Retinal pigment epithelial cell (primary cell): ENCODE data around the gene PKD2.
A peak's percentile ranks its signal among the peaks of the same experiment; 100 is the strongest.

Experiments
- DNase-seq: peaks from one replicate; pipeline ENCODE4 v3.0.0-alpha.2; 2010; ENCODE audit warnings: low read depth
- H3K4me3 ChIP-seq: 2 replicates; pipeline ENCODE4 v1.5.1; 2011; ENCODE audit warnings: mild to moderate bottlenecking, low read length, control low read depth, moderate library complexity
- TF ChIP-seq, protein P1 (sequence below): conservative IDR thresholded peaks from 2 replicates; pipeline ENCODE4 v1.5.1; 2011; ENCODE audit warnings: low read depth, low read length, control low read depth, inconsistent platforms

Gene PKD2

DNA sequence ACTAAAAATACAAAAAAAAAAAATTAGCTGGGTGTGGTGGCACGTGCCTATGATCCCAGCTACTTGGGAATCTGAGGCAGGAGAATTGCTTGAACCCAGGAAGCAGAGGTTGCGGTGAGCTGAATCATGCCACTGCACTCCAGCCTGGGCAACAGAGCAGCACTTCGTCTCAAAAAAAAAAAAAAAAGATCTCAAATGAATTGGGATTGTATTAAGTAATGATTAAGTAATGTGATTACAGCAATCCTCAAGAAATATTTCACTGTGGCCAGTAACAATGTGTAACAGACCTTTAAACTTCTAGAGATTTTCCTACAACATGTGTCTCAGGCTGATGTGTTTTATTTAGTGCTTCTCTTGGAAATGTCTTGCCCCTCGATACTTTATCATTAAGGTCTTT lies 46.8 kb downstream of the PKD2 start:
- TF ChIP-seq, protein P1, sequence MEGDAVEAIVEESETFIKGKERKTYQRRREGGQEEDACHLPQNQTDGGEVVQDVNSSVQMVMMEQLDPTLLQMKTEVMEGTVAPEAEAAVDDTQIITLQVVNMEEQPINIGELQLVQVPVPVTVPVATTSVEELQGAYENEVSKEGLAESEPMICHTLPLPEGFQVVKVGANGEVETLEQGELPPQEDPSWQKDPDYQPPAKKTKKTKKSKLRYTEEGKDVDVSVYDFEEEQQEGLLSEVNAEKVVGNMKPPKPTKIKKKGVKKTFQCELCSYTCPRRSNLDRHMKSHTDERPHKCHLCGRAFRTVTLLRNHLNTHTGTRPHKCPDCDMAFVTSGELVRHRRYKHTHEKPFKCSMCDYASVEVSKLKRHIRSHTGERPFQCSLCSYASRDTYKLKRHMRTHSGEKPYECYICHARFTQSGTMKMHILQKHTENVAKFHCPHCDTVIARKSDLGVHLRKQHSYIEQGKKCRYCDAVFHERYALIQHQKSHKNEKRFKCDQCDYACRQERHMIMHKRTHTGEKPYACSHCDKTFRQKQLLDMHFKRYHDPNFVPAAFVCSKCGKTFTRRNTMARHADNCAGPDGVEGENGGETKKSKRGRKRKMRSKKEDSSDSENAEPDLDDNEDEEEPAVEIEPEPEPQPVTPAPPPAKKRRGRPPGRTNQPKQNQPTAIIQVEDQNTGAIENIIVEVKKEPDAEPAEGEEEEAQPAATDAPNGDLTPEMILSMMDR, result no peak
- H3K4me3 ChIP-seq, result no peak overlapping the region
- no peak for DNase-seq

DNA sequence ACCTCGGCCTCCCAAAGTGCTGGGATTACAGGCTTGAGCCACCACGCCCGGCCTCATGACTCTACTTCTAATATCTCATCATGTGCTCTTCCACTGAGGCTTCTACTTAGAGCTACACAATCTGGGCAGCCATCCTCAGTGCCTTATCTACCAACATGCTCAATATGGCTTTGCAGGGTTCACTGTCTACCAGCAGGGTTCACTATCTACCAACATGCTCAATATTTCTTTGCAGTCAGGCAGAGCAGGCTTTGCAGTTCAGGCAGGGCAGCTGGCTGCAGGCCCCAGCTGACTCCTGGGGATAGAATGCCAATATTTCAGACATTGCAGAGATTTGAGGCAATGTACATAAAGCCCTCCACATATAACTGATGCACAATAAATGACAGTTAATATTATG lies 47.5 kb downstream of the PKD2 start:
- H3K4me3 ChIP-seq, result no peak overlapping the region
- TF ChIP-seq, protein P1, result peak; percentile 74
- DNase-seq, result peak; percentile 8

DNA sequence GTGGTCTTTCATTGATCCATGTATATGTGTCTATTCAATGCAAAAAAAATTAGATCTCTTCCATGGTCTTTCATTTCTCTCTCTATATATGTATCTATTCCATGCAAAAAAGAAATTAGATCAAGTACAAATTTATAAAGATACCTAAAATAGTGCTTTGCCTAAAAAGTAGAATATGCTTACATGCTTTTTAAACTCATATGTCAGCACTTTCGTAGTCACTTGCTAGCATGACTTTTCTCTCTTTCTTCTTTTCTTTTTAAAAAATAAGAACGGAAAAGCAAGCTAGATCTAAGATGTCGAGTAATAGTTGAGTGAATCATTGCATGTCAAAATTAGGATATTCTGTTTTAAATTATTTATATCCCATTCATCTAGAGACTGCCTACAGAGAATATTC lies 50.9 kb downstream of the PKD2 start:
- no peak overlapping the region for H3K4me3 ChIP-seq
- TF ChIP-seq, protein P1, result no peak
- DNase-seq, result no peak

DNA sequence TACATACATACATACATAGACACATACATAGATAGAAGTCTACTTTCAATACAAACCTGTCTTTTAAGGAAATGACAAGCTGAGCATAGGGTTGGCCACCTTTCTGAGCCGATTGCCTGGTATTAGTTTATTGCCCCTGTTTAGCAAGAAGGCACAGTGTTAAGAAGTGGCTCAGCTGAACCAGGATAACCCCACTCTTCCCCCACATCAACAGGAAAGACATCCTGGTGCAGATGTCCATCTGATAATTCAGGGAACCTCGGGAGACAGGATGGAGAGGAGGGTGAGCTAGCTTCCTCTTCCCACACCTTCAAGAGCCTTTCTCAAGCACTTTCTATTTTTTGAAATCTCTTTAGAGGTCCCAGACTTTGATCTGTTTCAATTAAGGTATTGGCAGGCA lies 52.3 kb downstream of the PKD2 start:
- TF ChIP-seq, protein P1, result no peak
- no peak overlapping the region for H3K4me3 ChIP-seq
- DNase-seq, result no peak

DNA sequence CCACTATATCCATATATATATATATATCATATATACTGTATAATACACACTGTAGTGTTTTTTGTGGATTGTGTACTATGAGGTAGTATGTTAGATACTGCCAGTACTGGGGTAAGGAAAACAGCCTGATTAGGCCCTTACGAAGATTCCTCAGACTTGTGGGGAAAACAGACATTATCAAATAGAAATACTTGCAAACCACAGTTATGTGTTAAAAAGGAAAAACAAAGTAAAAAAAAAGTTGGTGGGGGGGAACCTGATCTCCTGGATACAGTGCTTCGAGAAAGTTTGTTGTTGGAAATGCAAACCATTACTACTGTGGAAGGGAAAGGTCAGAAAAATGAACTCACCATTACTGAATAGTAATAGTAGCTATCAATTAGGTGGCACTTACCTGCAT lies 53.0 kb downstream of the PKD2 start:
- no peak overlapping the region for H3K4me3 ChIP-seq
- TF ChIP-seq, protein P1, result no peak

DNA sequence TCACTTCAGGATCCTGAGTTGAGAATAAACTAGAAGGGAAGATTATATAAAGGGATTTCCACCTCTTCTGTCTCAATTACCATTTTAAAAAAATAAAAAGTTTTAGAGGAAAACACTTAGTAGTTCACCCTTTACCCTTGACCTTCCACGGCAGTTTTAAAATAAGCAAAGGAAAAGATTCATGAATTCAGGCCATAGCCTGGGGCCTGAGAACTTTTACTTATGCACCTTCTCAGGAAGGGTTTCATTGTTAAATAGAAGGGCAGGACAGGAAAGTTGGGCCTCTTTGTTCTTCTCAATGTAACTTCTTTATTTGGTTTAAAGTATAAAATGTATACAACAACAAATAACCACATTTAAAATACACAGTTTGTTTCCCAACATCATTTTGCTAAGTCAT lies 54.9 kb downstream of the PKD2 start:
- TF ChIP-seq, protein P1, result no peak
- DNase-seq, result no peak
- no peak overlapping the region for H3K4me3 ChIP-seq

More for the DNA sequence above, 53.0 kb downstream of the PKD2 start:
- no peak for DNase-seq

DNA sequence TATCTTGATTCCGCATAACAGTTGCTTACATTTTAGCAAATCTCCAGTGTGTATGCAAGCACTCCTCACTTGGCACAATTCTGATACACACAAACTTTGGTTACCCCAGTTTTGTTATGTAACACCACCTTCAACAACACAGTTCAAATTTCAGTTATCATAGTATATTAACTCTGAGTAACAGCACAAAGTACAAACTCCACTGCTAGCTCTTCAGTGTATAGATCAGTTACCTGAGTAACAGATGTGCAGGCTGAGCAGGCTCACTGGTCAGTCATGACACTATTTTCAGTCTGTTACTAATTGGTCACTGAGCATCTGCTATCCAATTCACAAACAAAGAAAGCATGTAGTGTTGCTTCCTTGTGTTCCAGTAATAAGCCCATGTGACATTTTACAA lies 55.4 kb downstream of the PKD2 start:
- TF ChIP-seq, protein P1, result no peak
- H3K4me3 ChIP-seq, result no peak overlapping the region
- DNase-seq, result no peak
